ENCODE results near the gene DIAPH3. TPM values are rescaled to one million over a fixed set of nuclear protein-coding genes. Genes with fewer than 3 reads are reported as not detected.

The DIAPH3 gene
- 6.7 to 10.1 TPM (median 8.3 TPM) in 5 replicates for total RNA-seq (2022; extraction: Qiagen RNA extraction)

GRCh38 chr13:60163478-60164233 is at the start of gene DIAPH3:
Gene DIAPH3 (minus strand): TSS chr13:60163928. CDS start chr13:60163766, 162 bp downstream.

Other genes starting within 250 kb of the DIAPH3 start
- 4.5 to 7.2 TPM (median 5.3 TPM) in 5 replicates for gene TDRD3, start 233.3 kb upstream of the DIAPH3 start, total RNA-seq (2022; extraction: Qiagen RNA extraction)

All from A549 treated with CORT108297 at 1 μM for 4 hours (cell line).